ENCODE measurements around the gene TAS2R1.

The TAS2R1 gene

DNA sequence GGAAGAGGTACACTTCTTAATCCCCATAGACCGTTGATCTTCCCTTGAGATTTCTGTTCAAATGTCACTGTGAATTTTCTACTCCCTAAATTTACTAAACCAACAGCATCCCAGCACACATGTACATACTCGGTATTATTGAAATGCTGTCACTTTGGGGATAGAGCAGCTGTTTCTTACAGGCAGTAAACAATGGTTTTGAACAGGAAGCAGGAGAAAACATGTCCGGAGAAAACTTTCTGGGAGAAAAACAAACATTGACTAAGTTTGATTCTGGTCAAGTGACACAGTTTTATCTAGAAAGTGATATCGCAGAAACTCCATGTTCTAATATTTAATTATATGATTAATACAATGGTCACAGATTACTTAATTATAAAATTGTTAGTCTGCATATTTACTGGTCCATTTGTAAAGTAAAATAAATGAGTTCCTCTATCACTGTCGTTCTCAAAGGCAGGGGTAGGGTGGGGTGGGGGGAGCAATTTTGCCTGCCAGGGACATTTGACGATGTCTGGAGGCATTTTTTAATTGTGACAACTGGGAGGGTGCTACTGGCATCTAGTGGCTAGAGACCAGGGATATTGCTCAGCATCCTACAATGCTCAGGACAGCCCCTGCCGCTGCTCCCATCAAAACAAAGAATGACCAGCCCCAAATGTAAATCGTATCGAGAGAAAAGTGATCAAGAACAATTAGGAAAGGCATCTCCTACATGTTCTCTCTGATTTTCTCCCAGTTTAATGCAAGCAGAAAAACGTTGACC is 12.2 kb downstream of the TAS2R1 start:
- TF ChIP-seq, protein P1, sequence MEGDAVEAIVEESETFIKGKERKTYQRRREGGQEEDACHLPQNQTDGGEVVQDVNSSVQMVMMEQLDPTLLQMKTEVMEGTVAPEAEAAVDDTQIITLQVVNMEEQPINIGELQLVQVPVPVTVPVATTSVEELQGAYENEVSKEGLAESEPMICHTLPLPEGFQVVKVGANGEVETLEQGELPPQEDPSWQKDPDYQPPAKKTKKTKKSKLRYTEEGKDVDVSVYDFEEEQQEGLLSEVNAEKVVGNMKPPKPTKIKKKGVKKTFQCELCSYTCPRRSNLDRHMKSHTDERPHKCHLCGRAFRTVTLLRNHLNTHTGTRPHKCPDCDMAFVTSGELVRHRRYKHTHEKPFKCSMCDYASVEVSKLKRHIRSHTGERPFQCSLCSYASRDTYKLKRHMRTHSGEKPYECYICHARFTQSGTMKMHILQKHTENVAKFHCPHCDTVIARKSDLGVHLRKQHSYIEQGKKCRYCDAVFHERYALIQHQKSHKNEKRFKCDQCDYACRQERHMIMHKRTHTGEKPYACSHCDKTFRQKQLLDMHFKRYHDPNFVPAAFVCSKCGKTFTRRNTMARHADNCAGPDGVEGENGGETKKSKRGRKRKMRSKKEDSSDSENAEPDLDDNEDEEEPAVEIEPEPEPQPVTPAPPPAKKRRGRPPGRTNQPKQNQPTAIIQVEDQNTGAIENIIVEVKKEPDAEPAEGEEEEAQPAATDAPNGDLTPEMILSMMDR (conservative IDR thresholded peaks at IDR 0.05; ENCODE audit: control insufficient read depth, insufficient read depth, low read depth, low read length), result no peak
- no peak overlapping the region for H3K4me3 ChIP-seq (ENCODE audit: control insufficient read depth, low read depth, low read length)
- DNase-seq (ENCODE audit: low read depth), result no peak

DNA sequence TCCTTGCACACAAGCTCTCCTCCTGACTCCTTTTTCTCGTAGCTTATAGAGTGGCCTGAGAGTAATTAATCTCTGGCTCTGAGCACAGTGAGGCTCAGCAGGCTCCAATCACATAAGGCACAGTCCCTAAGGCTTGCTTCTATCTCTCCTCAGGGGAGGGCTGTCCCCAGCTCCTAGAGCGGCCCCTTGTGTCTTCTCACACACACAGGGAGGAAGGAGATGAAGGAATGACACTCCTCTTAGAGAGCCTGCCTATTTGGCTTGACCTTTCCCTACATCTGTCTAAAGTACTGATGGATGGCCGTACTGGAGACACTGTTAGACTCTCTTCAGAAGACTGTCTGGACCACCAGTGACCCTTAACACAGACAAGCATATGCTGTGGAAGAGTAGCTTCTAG is 12.9 kb downstream of the TAS2R1 start:
- TF ChIP-seq, protein P1 (conservative IDR thresholded peaks at IDR 0.05; ENCODE audit: control insufficient read depth, insufficient read depth, low read depth, low read length), result no peak
- no peak for DNase-seq (ENCODE audit: low read depth)
- no peak overlapping the region for H3K4me3 ChIP-seq (ENCODE audit: control insufficient read depth, low read depth, low read length)

DNA sequence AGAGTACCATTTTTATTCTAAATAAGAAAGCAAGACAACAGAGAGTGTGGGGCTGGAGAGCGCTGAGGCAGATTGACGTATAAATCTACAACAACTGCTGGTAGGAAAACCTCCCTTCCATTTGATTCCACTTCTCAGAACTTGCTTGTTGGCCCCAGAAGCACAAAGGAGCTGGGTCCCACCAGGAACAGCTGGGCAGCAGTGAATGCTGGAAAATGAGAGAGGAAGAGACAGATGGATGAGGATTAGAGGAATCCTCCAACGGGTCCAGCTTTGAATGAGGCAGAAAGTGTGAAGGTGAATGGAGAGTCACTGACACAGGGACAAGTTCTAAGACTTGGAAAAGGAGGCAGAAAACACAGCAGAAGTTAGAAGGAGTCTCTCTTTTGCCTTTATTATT is 14.8 kb downstream of the TAS2R1 start:
- TF ChIP-seq, protein P1 (conservative IDR thresholded peaks at IDR 0.05; ENCODE audit: control insufficient read depth, insufficient read depth, low read depth, low read length), result no peak
- no peak for DNase-seq (ENCODE audit: low read depth)

DNA sequence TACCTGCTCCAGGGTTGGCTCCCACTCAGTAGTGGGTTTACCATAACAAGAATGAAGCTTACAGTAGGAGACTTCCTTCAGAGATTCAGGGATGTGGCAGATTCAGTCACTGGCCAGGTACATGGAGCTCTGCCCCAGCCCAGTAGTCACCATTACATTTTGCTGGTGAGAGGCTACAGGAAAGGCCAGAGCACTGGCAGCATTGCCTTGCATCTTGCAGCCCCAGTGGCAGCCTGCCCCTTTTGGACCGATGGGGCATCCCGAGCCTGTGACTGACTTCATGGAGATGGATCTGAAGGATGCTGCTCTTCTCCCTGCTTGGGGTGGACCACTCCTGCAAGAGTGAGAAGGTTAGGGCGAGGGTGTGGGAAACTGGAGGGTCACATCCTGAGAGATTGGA is 16.8 kb downstream of the TAS2R1 start:
- TF ChIP-seq, protein P1 (conservative IDR thresholded peaks at IDR 0.05; ENCODE audit: control insufficient read depth, insufficient read depth, low read depth, low read length), result no peak
- DNase-seq (ENCODE audit: low read depth), result no peak
- H3K4me3 ChIP-seq (ENCODE audit: control insufficient read depth, low read depth, low read length), result no peak overlapping the region

More for the DNA sequence above, 14.8 kb downstream of the TAS2R1 start:
- H3K4me3 ChIP-seq (ENCODE audit: control insufficient read depth, low read depth, low read length), result no peak overlapping the region

DNA sequence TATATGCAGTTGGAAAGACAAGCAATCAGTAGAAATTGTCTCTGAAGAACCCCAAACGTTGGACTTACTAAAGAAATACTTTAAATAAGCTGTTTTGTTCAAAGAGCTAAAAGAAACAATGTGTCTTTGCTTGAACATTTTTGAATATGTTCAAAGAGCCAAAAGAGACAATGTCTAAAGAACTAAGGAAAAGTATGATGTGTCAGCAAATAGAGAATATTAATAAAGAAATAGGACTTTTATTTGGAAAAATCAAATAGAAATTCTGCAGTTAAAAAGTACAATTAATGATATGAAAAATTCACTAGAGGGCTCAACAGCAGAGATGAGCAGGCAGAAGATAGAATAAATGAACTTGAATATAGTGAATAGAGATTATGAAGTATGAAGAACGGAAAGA is 19.2 kb downstream of the TAS2R1 start:
- TF ChIP-seq, protein P1 (conservative IDR thresholded peaks at IDR 0.05; ENCODE audit: control insufficient read depth, insufficient read depth, low read depth, low read length), result no peak
- H3K4me3 ChIP-seq (ENCODE audit: control insufficient read depth, low read depth, low read length), result no peak overlapping the region
- no peak for DNase-seq (ENCODE audit: low read depth)

DNA sequence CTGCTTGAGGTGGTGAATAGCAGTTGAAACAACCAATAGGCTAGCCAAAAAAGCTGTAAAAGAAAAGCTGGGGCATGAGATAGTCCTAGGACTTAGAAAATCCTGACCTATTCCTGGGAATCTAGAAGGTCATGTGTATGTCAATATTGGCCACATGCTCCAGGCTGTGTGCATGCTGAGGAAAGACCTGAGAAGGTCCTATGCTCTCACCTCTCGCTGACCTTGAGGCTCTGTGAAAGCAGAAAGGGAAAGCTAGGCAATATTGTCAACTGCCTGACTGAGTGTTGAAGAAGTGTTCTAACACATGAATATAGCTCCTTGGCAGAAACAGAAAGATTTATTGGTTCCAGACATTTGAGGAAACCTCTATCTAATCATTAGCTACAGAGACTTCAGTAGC is 19.8 kb downstream of the TAS2R1 start:
- no peak for DNase-seq (ENCODE audit: low read depth)
- no peak overlapping the region for H3K4me3 ChIP-seq (ENCODE audit: control insufficient read depth, low read depth, low read length)
- TF ChIP-seq, protein P1 (conservative IDR thresholded peaks at IDR 0.05; ENCODE audit: control insufficient read depth, insufficient read depth, low read depth, low read length), result no peak

Measured in fibroblast of mammary gland (primary cell).